Keratinocyte (primary cell): ENCODE measurements around the gene MEGF11. TPM values are rescaled to one million over a fixed set of nuclear protein-coding genes. Genes with fewer than 3 reads are reported as not detected.

ENCODE experiments used
- DNase-seq: peaks from one replicate; pipeline ENCODE4 v3.0.0-alpha.2; 2011; ENCODE audit warnings: low read depth, missing footprints, low spot score
- FAIRE-seq: peaks from 2 replicates; lab custom pipeline; 2011; peaks lifted over from hg19 to GRCh38; lab: Jason Lieb, UNC
- H2AFZ ChIP-seq: 2 replicates; pipeline ENCODE4 v1.6.0; 2012; ENCODE audit warnings: low read length, control low read depth, inconsistent platforms; ENCODE audit not compliant: control insufficient read depth
- H3K27ac ChIP-seq: 2 replicates; pipeline ENCODE4 v1.5.1; 2011; ENCODE audit warnings: low read length; ENCODE audit not compliant: control insufficient read depth, insufficient read depth
- H3K27me3 ChIP-seq: 3 replicates; pipeline ENCODE4 v1.6.0; 2011; ENCODE audit warnings: low read length; ENCODE audit not compliant: control insufficient read depth, insufficient read depth; ENCODE audit errors: extremely low read depth
- H3K36me3 ChIP-seq, 2 experiments: 2 replicates in 1 of 2; 3 replicates in 1 of 2; pipeline ENCODE4 v1.5.1; 2011; ENCODE audit warnings: low read length in 2 of 2, mild to moderate bottlenecking in 1 of 2; ENCODE audit not compliant: control insufficient read depth in 2 of 2, insufficient read depth in 2 of 2; ENCODE audit errors: extremely low read depth in 1 of 2
- H3K4me1 ChIP-seq: 3 replicates; pipeline ENCODE4 v1.5.1; 2011; ENCODE audit warnings: low read length; ENCODE audit not compliant: control insufficient read depth, insufficient read depth; ENCODE audit errors: extremely low read depth
- H3K4me2 ChIP-seq: 3 replicates; pipeline ENCODE4 v1.6.0; 2011; ENCODE audit warnings: low read depth, low read length; ENCODE audit not compliant: control insufficient read depth, insufficient read depth; ENCODE audit errors: extremely low read depth
- H3K4me3 ChIP-seq, 3 experiments: fragments of 200-600 bp in 1 of 3; sonication (generic) in 1 of 3; 2 replicates in 2 of 3; 3 replicates in 1 of 3; pipeline ENCODE4 v1.5.1; 2011 to 2016; ENCODE audit warnings: low read length in 3 of 3, mild to moderate bottlenecking in 3 of 3, control low read depth in 2 of 3, inconsistent platforms in 1 of 3, low read depth in 1 of 3, mixed read lengths in 1 of 3, mixed run types in 1 of 3, moderate library complexity in 1 of 3; ENCODE audit not compliant: control insufficient read depth in 2 of 3, insufficient read depth in 2 of 3; ENCODE audit errors: extremely low read depth in 1 of 3
- H3K79me2 ChIP-seq: 2 replicates; pipeline ENCODE4 v1.6.0; 2012; ENCODE audit warnings: low read length; ENCODE audit not compliant: control insufficient read depth, insufficient read depth
- H3K9ac ChIP-seq: 3 replicates; pipeline ENCODE4 v1.6.0; 2011; ENCODE audit warnings: low read length; ENCODE audit not compliant: control insufficient read depth, insufficient read depth; ENCODE audit errors: extremely low read depth
- H3K9me1 ChIP-seq: 3 replicates; pipeline ENCODE4 v1.6.0; 2011; ENCODE audit warnings: low read length; ENCODE audit not compliant: control insufficient read depth, insufficient read depth; ENCODE audit errors: extremely low read depth
- H3K9me3 ChIP-seq: 2 replicates; pipeline ENCODE4 v1.5.1; 2012; ENCODE audit warnings: low read depth, low read length; ENCODE audit not compliant: control insufficient read depth
- H4K20me1 ChIP-seq: 3 replicates; pipeline ENCODE4 v1.6.0; 2011; ENCODE audit warnings: low read length; ENCODE audit not compliant: control insufficient read depth, insufficient read depth; ENCODE audit errors: extremely low read depth
- EZH2 ChIP-seq: IDR thresholded peaks from one replicate; pipeline ENCODE4 v1.6.1; 2012; ENCODE audit warnings: inconsistent platforms, mild to moderate bottlenecking, low read length, moderate library complexity
- dilution Hi-C: fragments of 300-500 bp; cut with MboI; formaldehyde crosslinking; loops from one replicate; pipeline ENCODE4 v1.7.0; 2020; ENCODE audit warnings: low sequenced_read_pairs; ENCODE audit not compliant: extremely low pct_ligation_motif_present
- polyA plus RNA-seq, 5 experiments: library from polyadenylated mRNA; depleted of rRNA in 3 of 5; stranded (reverse) in 3 of 5; stranded (forward) in 1 of 5; unstranded in 1 of 5; fragments of >200 nt; gene quantifications; 1 replicate in 1 of 5; 2 replicates in 3 of 5; 3 replicates in 1 of 5; pipeline versions ENCODE4 v1.2.1 to v1.2.3, GENCODE V29; 2011 to 2012; ENCODE audit warnings: missing spikeins in 2 of 5, low read depth in 1 of 5, low replicate concordance in 1 of 5
- TF ChIP-seq, protein P1 (sequence below), 3 experiments: IDR thresholded peaks in 1 of 3; conservative IDR thresholded peaks in 1 of 3; optimal IDR thresholded peaks in 1 of 3; 2 replicates in 2 of 3; 3 replicates in 1 of 3; pipeline versions ENCODE3 to v1.5.1; 2011; ENCODE audit warnings: low read length in 3 of 3, mild to moderate bottlenecking in 3 of 3, moderate library complexity in 2 of 3, control low read depth in 1 of 3, inconsistent platforms in 1 of 3; ENCODE audit not compliant: insufficient read depth in 2 of 3; ENCODE audit errors: extremely low read depth in 1 of 3

The MEGF11 gene
- polyA plus RNA-seq, 1 donor (not counting 4 experiments of a cell fraction or from before 2014, with no cell fraction given) = not detected

DNA sequence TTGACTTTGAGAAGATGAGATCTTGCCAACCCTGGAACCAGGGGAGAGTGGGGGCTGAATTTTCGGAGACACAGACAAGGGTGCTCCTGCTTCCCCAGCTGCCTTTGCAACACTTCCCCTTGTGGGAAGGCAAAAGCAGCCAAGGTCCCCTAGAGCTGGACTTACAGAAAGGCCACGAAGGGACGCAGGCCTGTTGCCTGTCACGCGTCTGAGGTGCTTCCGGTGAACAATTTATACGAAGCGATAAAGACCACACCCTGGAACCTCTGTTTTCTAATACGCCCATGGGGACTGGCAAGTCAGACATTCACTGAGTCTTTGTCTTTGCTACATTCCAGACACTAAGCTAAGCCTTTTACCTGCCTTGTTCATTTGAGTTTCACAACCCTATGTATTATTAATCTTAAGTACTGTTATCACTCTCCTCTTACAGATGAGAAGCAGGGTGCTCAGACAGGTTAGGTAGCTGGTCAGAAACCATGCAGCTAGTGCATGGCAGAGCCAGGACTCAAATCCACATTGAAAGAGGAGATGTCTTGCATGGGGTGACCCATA lies 13.2 kb downstream of the MEGF11 start:
- Histone ChIP-seq H3K9ac (no peak overlapping the region), H3K4me1 (peaks cover 7% of the 10 kb centered on the region), H4K20me1 (no peaks in the 10 kb centered on the region), H3K27me3 (peaks cover 11% of the 10 kb centered on the region), H3K9me1 (no peaks in the 10 kb centered on the region), H3K27ac (no peak overlapping the region), H3K4me3 (no peak overlapping the region), H3K36me3 (no peaks in the 10 kb centered on the region), H3K79me2 (no peaks in the 10 kb centered on the region), H3K9me3 (no peaks in the 10 kb centered on the region), H3K4me2 (no peak overlapping the region), H2AFZ (no peak overlapping the region)
- TF ChIP-seq, protein P1, sequence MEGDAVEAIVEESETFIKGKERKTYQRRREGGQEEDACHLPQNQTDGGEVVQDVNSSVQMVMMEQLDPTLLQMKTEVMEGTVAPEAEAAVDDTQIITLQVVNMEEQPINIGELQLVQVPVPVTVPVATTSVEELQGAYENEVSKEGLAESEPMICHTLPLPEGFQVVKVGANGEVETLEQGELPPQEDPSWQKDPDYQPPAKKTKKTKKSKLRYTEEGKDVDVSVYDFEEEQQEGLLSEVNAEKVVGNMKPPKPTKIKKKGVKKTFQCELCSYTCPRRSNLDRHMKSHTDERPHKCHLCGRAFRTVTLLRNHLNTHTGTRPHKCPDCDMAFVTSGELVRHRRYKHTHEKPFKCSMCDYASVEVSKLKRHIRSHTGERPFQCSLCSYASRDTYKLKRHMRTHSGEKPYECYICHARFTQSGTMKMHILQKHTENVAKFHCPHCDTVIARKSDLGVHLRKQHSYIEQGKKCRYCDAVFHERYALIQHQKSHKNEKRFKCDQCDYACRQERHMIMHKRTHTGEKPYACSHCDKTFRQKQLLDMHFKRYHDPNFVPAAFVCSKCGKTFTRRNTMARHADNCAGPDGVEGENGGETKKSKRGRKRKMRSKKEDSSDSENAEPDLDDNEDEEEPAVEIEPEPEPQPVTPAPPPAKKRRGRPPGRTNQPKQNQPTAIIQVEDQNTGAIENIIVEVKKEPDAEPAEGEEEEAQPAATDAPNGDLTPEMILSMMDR (optimal IDR thresholded peaks at IDR 0.05 in 1 of 3, IDR thresholded peaks at IDR 0.05 in 1 of 3, conservative IDR thresholded peaks at IDR 0.05 in 1 of 3; ENCODE audit: extremely low read depth in 1 of 3, insufficient read depth in 2 of 3, low read length in 3 of 3) = no peak
- FAIRE-seq = no peak
- dilution Hi-C loops = no loop called here
- DNase-seq = no peak

DNA sequence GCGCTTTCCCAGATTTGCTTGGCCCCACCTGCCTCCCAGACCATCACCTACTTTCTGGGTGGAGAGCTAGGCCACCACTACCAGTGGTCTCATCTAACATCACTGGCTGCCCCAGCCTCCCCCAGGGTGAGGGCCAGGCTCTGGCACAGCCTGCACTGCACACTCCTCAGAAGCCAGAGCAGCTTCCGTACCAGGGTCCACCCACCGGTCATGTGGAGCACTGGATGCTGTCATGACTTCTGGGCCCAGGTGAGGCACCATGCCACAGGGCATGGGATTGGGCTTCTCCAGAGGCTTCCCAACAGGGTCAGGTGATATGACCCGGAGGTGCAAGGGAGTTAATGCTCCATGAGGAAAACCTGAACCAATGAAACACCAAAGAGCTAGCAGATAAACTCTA lies 14.0 kb downstream of the MEGF11 start:
- TF ChIP-seq, protein P1 (optimal IDR thresholded peaks at IDR 0.05 in 1 of 3, IDR thresholded peaks at IDR 0.05 in 1 of 3, conservative IDR thresholded peaks at IDR 0.05 in 1 of 3; ENCODE audit: extremely low read depth in 1 of 3, insufficient read depth in 2 of 3, low read length in 3 of 3) = no peak
- TF ChIP-seq EZH2 = no peak
- H3K36me3 ChIP-seq = no peaks in the 10 kb centered on the region
- peaks cover 7% of the 10 kb centered on the region for H3K4me1 ChIP-seq
- no peaks in the 10 kb centered on the region for H4K20me1 ChIP-seq
- no peaks in the 10 kb centered on the region for H3K9me3 ChIP-seq
- no peak for DNase-seq
- no peak overlapping the region for H3K4me2 ChIP-seq
- H2AFZ ChIP-seq = no peak overlapping the region
- peaks cover 11% of the 10 kb centered on the region for H3K27me3 ChIP-seq
- no peak overlapping the region for H3K9ac ChIP-seq
- H3K79me2 ChIP-seq = no peaks in the 10 kb centered on the region
- FAIRE-seq = no peak
- H3K4me3 ChIP-seq = no peak overlapping the region
- H3K9me1 ChIP-seq = no peaks in the 10 kb centered on the region
- dilution Hi-C loops = no loop called here
- H3K27ac ChIP-seq = no peak overlapping the region
